Upper lobe of left lung (tissue), 4 donors: ENCODE data around the gene CCSER2.

Experiments used
- POLR2A ChIP-seq, 4 donors: fragments of 450-650 bp; IDR thresholded peaks; one replicate each; pipeline ENCODE4 v1.5.1; 2016 to 2017; ENCODE audit warnings: antibody characterized with exemption in 4 of 4, mild to moderate bottlenecking in 2 of 4
- TF ChIP-seq, protein P1 (sequence below), 6 experiments: fragments of 450-650 bp in 4 of 6; fragments of 200-600 bp in 2 of 6; sonication (generic) in 2 of 6; IDR thresholded peaks; one replicate each; pipeline ENCODE4 v1.5.1; 2016 to 2019; ENCODE audit warnings: antibody characterized with exemption in 6 of 6

GRCh38 chr10:84519235-84519634 is 190.8 kb downstream of the CCSER2 start:
- TF ChIP-seq, protein P1, sequence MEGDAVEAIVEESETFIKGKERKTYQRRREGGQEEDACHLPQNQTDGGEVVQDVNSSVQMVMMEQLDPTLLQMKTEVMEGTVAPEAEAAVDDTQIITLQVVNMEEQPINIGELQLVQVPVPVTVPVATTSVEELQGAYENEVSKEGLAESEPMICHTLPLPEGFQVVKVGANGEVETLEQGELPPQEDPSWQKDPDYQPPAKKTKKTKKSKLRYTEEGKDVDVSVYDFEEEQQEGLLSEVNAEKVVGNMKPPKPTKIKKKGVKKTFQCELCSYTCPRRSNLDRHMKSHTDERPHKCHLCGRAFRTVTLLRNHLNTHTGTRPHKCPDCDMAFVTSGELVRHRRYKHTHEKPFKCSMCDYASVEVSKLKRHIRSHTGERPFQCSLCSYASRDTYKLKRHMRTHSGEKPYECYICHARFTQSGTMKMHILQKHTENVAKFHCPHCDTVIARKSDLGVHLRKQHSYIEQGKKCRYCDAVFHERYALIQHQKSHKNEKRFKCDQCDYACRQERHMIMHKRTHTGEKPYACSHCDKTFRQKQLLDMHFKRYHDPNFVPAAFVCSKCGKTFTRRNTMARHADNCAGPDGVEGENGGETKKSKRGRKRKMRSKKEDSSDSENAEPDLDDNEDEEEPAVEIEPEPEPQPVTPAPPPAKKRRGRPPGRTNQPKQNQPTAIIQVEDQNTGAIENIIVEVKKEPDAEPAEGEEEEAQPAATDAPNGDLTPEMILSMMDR (IDR thresholded peaks at IDR 0.05) = no peak
- TF ChIP-seq POLR2A (IDR thresholded peaks at IDR 0.05) = no peak
